ENCODE data around the gene IFNA13.

GRCh38 chr9:21402386-21403251 lies 34.8 kb upstream of the IFNA13 start:
- no peak for TF ChIP-seq POLR2A (IDR thresholded peaks at IDR 0.05)
- no peak for TF ChIP-seq CTCF (IDR thresholded peaks at IDR 0.05)

Data from gastroesophageal sphincter (tissue), 3 donors.